Measurements from ENCODE around the gene KCNMB3. TPM values are rescaled to one million over a fixed set of nuclear protein-coding genes. Genes with fewer than 3 reads are reported as not detected.

The KCNMB3 gene
- total and polyA plus RNA-seq, 8 donors: 1.6 to 12.2 (median 9.0) TPM

DNA sequence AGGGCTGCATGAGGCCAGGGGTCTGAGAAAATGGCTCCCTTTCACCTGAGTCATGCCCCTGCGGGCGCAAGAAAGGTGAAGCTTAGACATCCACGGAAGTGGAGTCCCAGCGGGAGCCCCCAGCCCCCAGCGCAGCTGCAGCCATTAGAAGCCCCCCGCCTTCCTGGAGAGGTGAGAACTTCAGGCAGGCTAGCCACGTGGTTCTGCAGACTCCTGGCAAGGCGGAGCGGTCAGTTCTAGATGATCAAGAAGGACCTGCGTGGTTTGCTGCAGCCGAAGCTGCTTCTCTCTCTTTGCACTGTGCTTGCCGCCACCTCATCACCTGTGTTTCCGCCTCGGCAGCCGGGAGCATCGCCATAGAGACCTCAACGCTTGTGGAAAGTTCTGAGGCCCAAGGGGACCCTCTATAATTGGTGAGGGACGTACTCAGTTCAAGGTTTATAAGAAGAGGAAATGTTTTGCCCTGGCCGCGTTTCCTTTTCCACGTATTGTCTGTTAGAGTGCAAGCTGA lies 15.8 kb upstream of the KCNMB3 start:
- peaks cover 0 to 5% of the 10 kb centered on the region in 2 donors for H3K9me3 ChIP-seq
- no peak overlapping the region for H3K4me3 ChIP-seq
- intact Hi-C loops (cut with DNase I): no loop called here
- H3K27me3 ChIP-seq: no peaks in the 10 kb centered on the region
- no peaks in the 10 kb centered on the region for H3K36me3 ChIP-seq
- H3K27ac ChIP-seq: no peak overlapping the region
- ATAC-seq (no peak), DNase-seq (peak in 1 of 4 donors; percentile 57)
- peaks cover 0 to 2% of the 10 kb centered on the region in 2 donors for H3K4me1 ChIP-seq
- TF ChIP-seq, protein P1, sequence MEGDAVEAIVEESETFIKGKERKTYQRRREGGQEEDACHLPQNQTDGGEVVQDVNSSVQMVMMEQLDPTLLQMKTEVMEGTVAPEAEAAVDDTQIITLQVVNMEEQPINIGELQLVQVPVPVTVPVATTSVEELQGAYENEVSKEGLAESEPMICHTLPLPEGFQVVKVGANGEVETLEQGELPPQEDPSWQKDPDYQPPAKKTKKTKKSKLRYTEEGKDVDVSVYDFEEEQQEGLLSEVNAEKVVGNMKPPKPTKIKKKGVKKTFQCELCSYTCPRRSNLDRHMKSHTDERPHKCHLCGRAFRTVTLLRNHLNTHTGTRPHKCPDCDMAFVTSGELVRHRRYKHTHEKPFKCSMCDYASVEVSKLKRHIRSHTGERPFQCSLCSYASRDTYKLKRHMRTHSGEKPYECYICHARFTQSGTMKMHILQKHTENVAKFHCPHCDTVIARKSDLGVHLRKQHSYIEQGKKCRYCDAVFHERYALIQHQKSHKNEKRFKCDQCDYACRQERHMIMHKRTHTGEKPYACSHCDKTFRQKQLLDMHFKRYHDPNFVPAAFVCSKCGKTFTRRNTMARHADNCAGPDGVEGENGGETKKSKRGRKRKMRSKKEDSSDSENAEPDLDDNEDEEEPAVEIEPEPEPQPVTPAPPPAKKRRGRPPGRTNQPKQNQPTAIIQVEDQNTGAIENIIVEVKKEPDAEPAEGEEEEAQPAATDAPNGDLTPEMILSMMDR (IDR thresholded peaks at IDR 0.05): no peak

DNA sequence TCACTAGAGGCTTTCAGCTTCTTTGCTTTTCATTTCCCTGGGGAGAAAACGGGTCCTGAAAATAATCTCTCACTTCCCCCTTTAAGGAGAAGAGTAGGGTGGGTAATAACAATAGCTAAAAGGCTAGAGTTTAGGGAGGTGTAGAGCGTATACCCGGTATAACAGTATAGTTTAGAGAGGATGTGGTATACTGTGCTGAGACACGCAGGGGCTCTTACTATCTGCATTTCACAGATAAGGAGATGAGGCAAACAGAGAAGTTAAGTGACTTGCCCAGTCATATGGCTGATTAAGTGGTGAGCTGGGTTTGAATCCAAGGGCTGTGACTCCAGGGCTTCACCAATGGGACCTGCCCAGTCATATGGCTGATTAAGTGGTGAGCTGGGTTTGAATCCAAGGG lies 15.0 kb upstream of the KCNMB3 start:
- intact Hi-C loops (cut with DNase I): no loop called here
- DNase-seq (no peak), ATAC-seq (no peak)
- Histone ChIP-seq H3K4me1 (peaks cover 0 to 8% of the 10 kb centered on the region in 2 donors), H3K4me3 (no peak overlapping the region), H3K36me3 (no peaks in the 10 kb centered on the region), H3K27me3 (no peaks in the 10 kb centered on the region), H3K9me3 (peaks cover 0 to 5% of the 10 kb centered on the region in 2 donors), H3K27ac (no peak overlapping the region)
- TF ChIP-seq, protein P1 (IDR thresholded peaks at IDR 0.05): no peak

DNA sequence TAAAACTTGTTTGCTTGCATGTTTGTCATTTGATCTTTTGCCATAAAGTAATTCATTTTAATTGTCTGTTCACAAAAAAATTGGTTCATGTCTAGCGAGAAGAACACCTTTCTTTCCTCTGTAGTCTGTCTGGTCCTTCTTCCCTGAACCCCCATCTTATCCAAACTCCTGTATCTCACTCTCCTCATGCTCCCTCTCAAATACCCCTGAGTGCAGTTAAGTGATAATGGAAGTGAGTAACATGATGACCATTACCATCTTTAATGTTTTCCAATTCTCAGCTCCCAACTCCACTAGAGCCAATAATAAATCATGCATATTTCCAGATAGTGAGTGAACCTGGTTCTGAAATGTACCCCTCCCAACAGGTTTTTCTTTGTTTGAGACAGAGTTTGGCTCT lies 14.2 kb upstream of the KCNMB3 start:
- H3K9me3 ChIP-seq: peaks cover 0 to 9% of the 10 kb centered on the region in 2 donors
- intact Hi-C loops (cut with DNase I): no loop called here
- no peaks in the 10 kb centered on the region for H3K36me3 ChIP-seq
- TF ChIP-seq, protein P1 (IDR thresholded peaks at IDR 0.05): no peak
- peaks cover 0 to 11% of the 10 kb centered on the region in 2 donors for H3K4me1 ChIP-seq
- DNase-seq (no peak), ATAC-seq (no peak)
- no peaks in the 10 kb centered on the region for H3K27me3 ChIP-seq
- no peak overlapping the region for H3K27ac ChIP-seq
- H3K4me3 ChIP-seq: no peak overlapping the region

DNA sequence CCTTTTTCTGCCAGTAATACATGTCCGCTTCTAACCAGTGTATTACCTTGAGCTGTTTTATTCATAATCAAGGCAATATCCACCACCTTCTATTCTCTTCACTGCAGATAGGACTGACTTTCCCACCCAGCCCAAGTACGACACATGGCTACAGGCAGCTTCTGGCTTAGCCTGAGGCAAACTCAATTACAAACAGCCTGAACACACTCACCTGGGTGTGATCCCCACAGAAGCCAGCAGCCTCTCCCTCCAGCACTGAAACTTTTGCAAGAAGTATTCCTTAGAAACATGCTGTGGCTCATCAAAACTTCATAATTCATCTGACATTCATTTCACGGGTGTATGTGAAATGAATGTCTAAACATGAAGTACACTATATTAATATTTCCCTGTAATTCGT lies 13.5 kb upstream of the KCNMB3 start:
- peaks cover 0 to 12% of the 10 kb centered on the region in 2 donors for H3K9me3 ChIP-seq
- intact Hi-C loops (cut with DNase I): no loop called here
- H3K4me3 ChIP-seq: no peak overlapping the region
- no peak for DNase-seq
- H3K4me1 ChIP-seq: peaks cover 0 to 11% of the 10 kb centered on the region in 2 donors
- H3K27ac ChIP-seq: no peak overlapping the region
- TF ChIP-seq, protein P1 (IDR thresholded peaks at IDR 0.05): no peak
- no peak for ATAC-seq
- H3K27me3 ChIP-seq: no peaks in the 10 kb centered on the region
- H3K36me3 ChIP-seq: no peaks in the 10 kb centered on the region

DNA sequence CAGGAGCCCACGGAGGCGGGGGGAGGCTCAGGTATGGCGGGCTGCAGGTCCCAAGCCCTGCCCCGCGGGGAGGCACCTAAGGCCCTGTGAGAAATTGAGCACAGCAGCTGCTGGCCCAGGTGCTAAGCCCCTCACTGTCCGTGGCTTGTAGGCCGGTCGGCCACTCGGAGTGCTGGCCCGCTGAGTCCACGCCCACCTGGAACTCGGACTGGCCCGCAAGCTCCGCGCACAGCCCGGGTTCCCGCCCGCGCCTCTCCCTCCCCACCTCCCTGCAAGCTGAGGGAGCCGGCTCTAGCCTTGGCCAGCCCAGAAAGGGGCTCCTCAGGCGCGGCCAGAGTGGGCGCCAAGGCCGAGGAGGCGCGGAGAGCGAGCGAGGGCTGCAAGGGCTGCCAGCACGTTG lies 12.2 kb upstream of the KCNMB3 start:
- H3K27me3 ChIP-seq: no peaks in the 10 kb centered on the region

More for the DNA sequence above, 12.2 kb upstream of the KCNMB3 start:
- no peak for ATAC-seq
- peaks cover 0 to 20% of the 10 kb centered on the region in 2 donors for H3K9me3 ChIP-seq
- peak in 1 of 4 donors; percentile 76 for DNase-seq
- TF ChIP-seq, protein P1 (IDR thresholded peaks at IDR 0.05): no peak
- H3K4me1 ChIP-seq: peaks cover 0 to 11% of the 10 kb centered on the region in 2 donors
- H3K4me3 ChIP-seq: no peak overlapping the region
- no peak overlapping the region for H3K27ac ChIP-seq
- intact Hi-C loops (cut with DNase I): no loop called here
- no peaks in the 10 kb centered on the region for H3K36me3 ChIP-seq

All from left lung (tissue), 10 donors.